Activated CD4-positive, alpha-beta T cell treated with anti-CD3 and anti-CD28 coated beads for 48 hours (primary cell): ENCODE data around the gene POC1A.
"Not testable (repeated sequence)": the region's sequence is repeated elsewhere in the genome, so short reads cannot be mapped to it uniquely, and the experiment has no call there.

Experiments
- DNase-seq: peaks from one replicate; pipeline ENCODE4 v3.0.0-alpha.2; 2020

POC1A gene

GRCh38 chr3:52061121-52061910 is 92.9 kb downstream of the POC1A start:
- no peak for DNase-seq

- no peak for DNase-seq
These were observed 94.4 kb downstream of the POC1A start for GRCh38 chr3:52059781-52060180.

GRCh38 chr3:52057812-52058495 is 96.3 kb downstream of the POC1A start:
- no peak for DNase-seq

GRCh38 chr3:52056968-52057811 is 97.0 kb downstream of the POC1A start:
- DNase-seq = peak; percentile 100

- DNase-seq = peak; percentile 76
These were observed 97.7 kb downstream of the POC1A start, which contains the start of gene DUSP7 for GRCh38 chr3:52056521-52056967. TSS of gene DUSP7 (minus strand) at chr3:52056571. CDS start at chr3:52056366, 205 bp downstream.

GRCh38 chr3:52055537-52056351 is 98.5 kb downstream of the POC1A start:
- DNase-seq = peak; percentile 59

- peak; percentile 40 for DNase-seq
These were observed 99.3 kb downstream of the POC1A start for GRCh38 chr3:52054661-52055511.

- peak; percentile 58 for DNase-seq
These were observed 100.6 kb downstream of the POC1A start for GRCh38 chr3:52053307-52054304.

- peak; percentile 47 for DNase-seq
These were observed 101.4 kb downstream of the POC1A start for GRCh38 chr3:52052831-52053306.

GRCh38 chr3:52051444-52051843 is 102.8 kb downstream of the POC1A start:
- no peak for DNase-seq

GRCh38 chr3:52050571-52050970 is 103.7 kb downstream of the POC1A start:
- no peak for DNase-seq

- DNase-seq = no peak
These were observed 104.7 kb downstream of the POC1A start for GRCh38 chr3:52049503-52049902.

- DNase-seq = no peak
These were observed 106.8 kb downstream of the POC1A start for GRCh38 chr3:52047295-52047960.

- no peak for DNase-seq
These were observed 107.4 kb downstream of the POC1A start for GRCh38 chr3:52046902-52047239.

GRCh38 chr3:52046186-52046901 is 107.9 kb downstream of the POC1A start:
- DNase-seq = no peak

- DNase-seq = no peak
These were observed 109.2 kb downstream of the POC1A start for GRCh38 chr3:52044869-52045619.

- no peak for DNase-seq
These were observed 110.5 kb downstream of the POC1A start for GRCh38 chr3:52043750-52044149.

GRCh38 chr3:52043039-52043438 is 111.2 kb downstream of the POC1A start:
- DNase-seq = not testable (repeated sequence)
